Right atrium auricular region (tissue), 2 donors: ENCODE measurements around the gene LRIG1. TPM values are rescaled to one million over a fixed set of nuclear protein-coding genes. Genes with fewer than 3 reads are reported as not detected.

ENCODE experiments used
- DNase-seq: peaks from one replicate; pipeline ENCODE4 v3.0.0-alpha.2; 2019; ENCODE audit warnings: low spot score
- H3K27ac ChIP-seq, 2 donors: fragments of 200-600 bp; sonication (generic); 1 replicate in 1 of 2; 2 replicates in 1 of 2; pipeline ENCODE4 v1.5.1; 2016 to 2019
- H3K27me3 ChIP-seq, 2 donors: fragments of 200-600 bp; sonication (generic); one replicate each; pipeline versions ENCODE4 v1.5.1 to v1.6.0; 2017 to 2019
- H3K36me3 ChIP-seq: fragments of 200-600 bp; sonication (generic); one replicate; pipeline ENCODE4 v1.5.1; 2016
- H3K4me1 ChIP-seq, 2 donors: fragments of 200-600 bp; sonication (generic); one replicate each; pipeline versions ENCODE4 v1.5.1 to v1.6.0; 2017 to 2019
- H3K4me3 ChIP-seq, 2 donors: fragments of 200-600 bp; sonication (generic); 1 replicate in 1 of 2; 2 replicates in 1 of 2; pipeline ENCODE4 v1.5.1; 2017 to 2019; ENCODE audit warnings: mild to moderate bottlenecking in 1 of 2, moderate library complexity in 1 of 2
- H3K9me3 ChIP-seq, 2 donors: fragments of 200-600 bp; sonication (generic); one replicate each; pipeline ENCODE4 v1.5.1; 2019
- CTCF ChIP-seq, 2 donors: fragments of 200-600 bp; sonication (generic); IDR thresholded peaks; one replicate each; pipeline ENCODE4 v1.5.1; 2019; ENCODE audit warnings: antibody characterized with exemption in 2 of 2
- total RNA-seq, 2 donors: library from RNA; depleted of rRNA; stranded (reverse); fragments of >200 nt; gene quantifications; one replicate each; pipeline ENCODE4 v1.1.0, GENCODE V29; 2016

LRIG1 gene
- total RNA-seq, 2 donors from 2014 or later = 147 to 179 TPM

- H3K9me3 ChIP-seq = no peaks in the 10 kb centered on the region
- no peak for TF ChIP-seq CTCF (IDR thresholded peaks at IDR 0.05)
- no peaks in the 10 kb centered on the region for H3K36me3 ChIP-seq
- no peak for DNase-seq
- no peak overlapping the region for H3K4me3 ChIP-seq
- no peaks in the 10 kb centered on the region for H3K27me3 ChIP-seq
- H3K27ac ChIP-seq = no peak overlapping the region
- peaks cover 0 to 43% of the 10 kb centered on the region in 2 donors for H3K4me1 ChIP-seq
These were observed 29.7 kb downstream of the LRIG1 start for GRCh38 chr3:66470956-66471686.

- no peak for TF ChIP-seq CTCF (IDR thresholded peaks at IDR 0.05)
- Histone ChIP-seq H3K4me1 (peaks cover 0 to 42% of the 10 kb centered on the region in 2 donors), H3K4me3 (no peak overlapping the region), H3K27me3 (no peaks in the 10 kb centered on the region), H3K36me3 (no peaks in the 10 kb centered on the region), H3K9me3 (no peaks in the 10 kb centered on the region), H3K27ac (no peak overlapping the region)
- DNase-seq = no peak
These were observed 30.5 kb downstream of the LRIG1 start for GRCh38 chr3:66470285-66470684.

- no peaks in the 10 kb centered on the region for H3K27me3 ChIP-seq
- no peak for TF ChIP-seq CTCF (IDR thresholded peaks at IDR 0.05)
- no peak overlapping the region for H3K4me3 ChIP-seq
- no peak overlapping the region for H3K27ac ChIP-seq
- H3K9me3 ChIP-seq = no peaks in the 10 kb centered on the region
- no peak for DNase-seq
- H3K4me1 ChIP-seq = peaks cover 0 to 34% of the 10 kb centered on the region in 2 donors
- H3K36me3 ChIP-seq = no peaks in the 10 kb centered on the region
These were observed 31.6 kb downstream of the LRIG1 start for GRCh38 chr3:66469220-66469640.

GRCh38 chr3:66467996-66468735 lies 32.7 kb downstream of the LRIG1 start:
- TF ChIP-seq CTCF (IDR thresholded peaks at IDR 0.05) = no peak
- H3K27ac ChIP-seq = no peak overlapping the region
- H3K36me3 ChIP-seq = no peaks in the 10 kb centered on the region
- no peaks in the 10 kb centered on the region for H3K27me3 ChIP-seq
- no peak overlapping the region for H3K4me3 ChIP-seq
- peaks cover 0 to 34% of the 10 kb centered on the region in 2 donors for H3K4me1 ChIP-seq
- no peak for DNase-seq
- no peaks in the 10 kb centered on the region for H3K9me3 ChIP-seq

- no peak for DNase-seq
- no peak overlapping the region for H3K4me3 ChIP-seq
- H3K27me3 ChIP-seq = no peaks in the 10 kb centered on the region
- H3K9me3 ChIP-seq = no peaks in the 10 kb centered on the region
- peaks cover 0 to 27% of the 10 kb centered on the region in 2 donors for H3K4me1 ChIP-seq
- H3K27ac ChIP-seq = no peak overlapping the region
- no peak for TF ChIP-seq CTCF (IDR thresholded peaks at IDR 0.05)
- no peaks in the 10 kb centered on the region for H3K36me3 ChIP-seq
These were observed 34.1 kb downstream of the LRIG1 start for GRCh38 chr3:66466606-66467270.
